DMS 273 treated with DMSO at 0.1 percent for 48 hours (cell line): Measurements from ENCODE around the gene ADGRV1.
"Not testable (repeated sequence)": the region's sequence is repeated elsewhere in the genome, so short reads cannot be mapped to it uniquely, and the experiment has no call there.

ENCODE experiments used
- DNase-seq: peaks from one replicate; lab custom pipeline; 2025; lab: John Stamatoyannopoulos, UW

ADGRV1 gene

DNA sequence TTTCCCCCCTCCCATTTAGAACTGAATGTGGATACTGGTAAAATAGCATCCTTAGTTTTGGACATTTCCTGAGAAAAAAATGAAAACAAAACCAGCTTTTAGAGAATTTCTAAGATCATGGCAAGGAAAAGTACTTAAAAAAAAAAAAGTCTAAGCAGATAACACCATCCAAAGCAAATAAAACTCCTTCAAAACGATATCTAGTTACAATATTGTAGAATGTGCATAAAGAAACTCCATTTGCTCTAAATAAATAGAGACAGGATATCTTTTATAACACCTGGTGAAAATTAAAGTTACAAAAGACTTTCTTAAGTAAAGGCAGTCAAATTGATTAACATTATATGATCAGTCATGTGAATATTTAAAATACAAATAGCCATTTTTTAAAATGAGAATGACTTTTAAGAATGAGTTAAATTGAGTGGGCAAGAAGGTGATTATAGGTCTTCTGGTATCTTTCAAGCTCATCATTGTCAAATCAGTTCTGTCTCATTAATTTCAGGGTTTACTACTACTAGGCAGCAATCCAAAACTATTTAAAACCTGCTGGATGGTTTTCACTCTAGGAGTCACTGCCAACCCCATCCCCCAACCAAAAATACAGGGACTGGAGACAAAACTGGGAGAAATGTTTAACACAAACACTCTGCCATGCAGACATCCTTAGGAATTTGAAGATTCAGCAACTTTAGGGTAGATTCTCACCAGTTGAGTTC is 382.6 kb downstream of the ADGRV1 start:
- peak; percentile 28 for DNase-seq

DNA sequence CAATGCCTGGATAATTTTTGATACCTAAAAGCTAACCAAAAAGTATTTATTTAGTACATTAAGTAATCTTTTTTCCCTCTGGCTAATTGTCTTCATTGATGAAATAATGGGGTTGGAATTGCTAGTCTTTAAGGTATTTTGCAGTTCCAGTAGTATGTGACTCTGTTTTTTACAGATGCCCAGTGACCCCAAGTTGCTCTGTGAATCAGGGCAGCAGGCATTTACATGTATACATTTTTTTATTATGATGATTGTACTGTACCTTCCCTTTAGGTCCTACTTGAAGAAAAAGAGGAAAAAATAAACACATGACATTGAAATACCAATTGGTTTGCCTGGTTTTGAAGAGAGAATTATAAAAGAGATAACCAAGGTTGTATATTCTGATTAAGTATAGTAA is 385.5 kb downstream of the ADGRV1 start:
- no peak for DNase-seq

DNA sequence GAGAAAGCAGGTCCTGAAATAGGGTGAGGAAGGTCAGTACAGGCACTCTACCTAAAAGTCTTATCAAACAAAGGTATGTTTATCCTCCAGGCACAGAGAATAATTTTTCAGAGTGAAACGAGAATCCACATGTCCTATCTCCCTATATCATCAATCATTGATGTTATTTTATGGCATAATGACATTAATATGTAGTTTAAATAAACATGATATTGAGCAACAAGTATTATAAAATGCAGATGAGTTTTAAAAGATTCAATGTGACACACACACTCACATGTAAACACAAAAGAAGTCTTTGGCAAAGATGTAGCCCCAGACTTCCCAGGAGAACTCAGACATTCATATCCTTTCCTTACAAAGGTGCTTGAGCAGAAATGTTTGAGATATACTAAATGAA is 389.1 kb downstream of the ADGRV1 start:
- DNase-seq = no peak

DNA sequence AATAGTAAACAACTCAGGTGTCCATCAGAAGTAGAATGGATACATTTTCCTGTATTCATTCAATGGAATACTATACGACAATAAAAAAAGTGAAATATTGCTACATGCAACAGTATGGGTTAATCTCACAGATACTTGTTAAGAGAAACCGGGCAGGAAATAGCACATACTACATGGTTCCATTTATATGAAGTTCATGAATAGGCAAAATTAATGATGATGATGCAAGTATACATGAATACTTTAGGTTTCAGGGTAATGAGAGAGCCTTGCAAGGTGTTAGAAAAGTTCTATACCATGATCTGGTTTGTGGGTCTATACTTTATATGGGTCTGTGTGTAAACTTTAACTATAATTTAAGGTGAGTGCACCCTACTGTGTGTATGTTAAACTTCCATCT is 390.4 kb downstream of the ADGRV1 start:
- DNase-seq = no peak

DNA sequence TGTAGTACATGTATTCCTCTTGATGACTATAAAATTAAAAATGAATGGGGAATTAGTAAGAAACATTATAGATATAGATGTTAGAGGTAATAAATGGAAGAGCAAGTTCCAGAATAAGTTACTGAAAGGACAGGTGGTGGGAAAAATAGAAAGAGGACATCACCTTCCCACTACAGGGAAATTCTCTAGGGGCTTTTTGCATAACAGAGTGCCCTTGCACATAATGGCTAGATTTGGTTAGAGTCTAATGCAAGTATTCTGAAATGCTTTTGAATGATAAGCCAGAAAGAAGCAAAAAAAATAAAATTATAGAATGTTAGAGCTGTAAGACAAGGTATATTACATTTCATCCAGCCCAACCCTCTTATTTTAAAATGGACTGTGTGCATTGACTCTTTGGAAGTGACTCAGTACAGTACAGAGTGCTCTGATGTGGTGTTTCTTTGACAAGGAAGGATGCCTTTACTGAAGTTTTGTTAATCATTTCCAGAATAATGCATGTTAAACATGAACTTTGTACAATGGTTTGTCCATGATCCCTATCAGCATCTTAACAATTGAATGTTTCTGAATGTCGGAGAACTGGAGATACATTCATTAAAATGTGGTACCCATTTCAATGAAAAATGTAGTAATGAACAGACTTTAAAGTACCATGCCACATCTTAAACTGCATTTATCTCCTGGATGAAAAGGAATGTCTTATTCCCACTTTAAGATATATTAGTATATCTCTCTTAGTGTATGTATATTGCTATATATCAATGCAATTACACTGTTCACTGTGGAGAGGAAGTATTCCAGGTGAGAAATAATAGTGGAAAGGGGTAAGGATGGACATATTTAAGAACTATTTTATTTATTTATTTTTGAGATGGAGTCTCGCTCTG is 391.1 kb downstream of the ADGRV1 start:
- no peak for DNase-seq

DNA sequence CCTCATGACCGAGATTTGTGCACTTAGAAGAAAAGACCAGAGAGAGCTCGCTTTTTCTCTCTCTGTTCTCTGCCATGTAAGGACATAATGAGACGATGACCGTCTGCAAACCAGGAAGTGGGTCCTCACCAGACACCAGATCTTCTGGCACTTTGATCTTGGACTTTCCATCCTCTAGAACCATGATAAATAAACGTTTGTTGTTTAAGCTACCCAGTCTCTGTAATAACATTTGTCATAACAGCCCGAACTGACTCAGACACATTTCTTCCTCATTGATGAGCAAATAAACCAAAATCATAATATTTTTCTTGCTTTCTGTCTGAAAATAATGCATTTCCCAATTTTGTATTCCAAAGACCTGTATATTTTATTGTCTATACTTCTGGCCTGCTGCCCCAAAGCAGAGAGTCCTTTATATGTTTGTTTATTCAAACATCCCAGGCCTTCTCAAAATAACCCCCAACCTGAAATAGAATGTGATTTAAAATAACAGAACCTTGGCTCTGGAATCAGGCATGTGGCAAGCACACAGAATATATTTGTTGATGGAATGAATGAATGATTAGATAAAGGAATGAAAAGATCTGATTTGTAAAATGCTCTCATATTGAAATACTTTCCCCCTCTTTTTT is 396.5 kb downstream of the ADGRV1 start:
- no peak for DNase-seq

DNA sequence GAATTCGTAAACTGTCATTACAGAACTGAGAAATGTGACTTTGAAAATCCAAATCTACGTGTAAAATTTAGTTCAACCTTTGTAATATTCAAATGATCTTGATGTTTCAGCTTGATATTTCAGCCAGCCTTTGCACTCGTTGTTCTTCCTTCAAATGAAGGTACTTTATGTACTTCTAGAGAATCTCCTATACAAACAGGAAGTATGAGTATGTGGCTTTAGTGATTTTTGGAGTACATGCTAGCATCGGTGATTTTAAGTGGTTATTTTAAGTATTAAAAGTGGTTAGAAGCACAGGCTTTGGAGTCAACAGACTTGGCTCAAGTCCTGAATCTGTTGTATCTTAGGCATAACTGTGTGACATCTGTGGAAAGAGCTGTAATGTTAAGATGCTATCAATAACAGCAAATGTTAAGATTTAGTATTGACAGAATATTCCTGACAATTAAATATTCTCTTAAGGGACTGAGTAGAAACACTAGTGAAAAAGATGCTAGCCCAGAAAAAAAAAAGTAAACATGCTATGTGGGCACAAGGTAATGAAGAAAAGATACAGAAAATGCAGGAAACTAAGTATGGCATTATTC is 398.0 kb downstream of the ADGRV1 start:
- no peak for DNase-seq

DNA sequence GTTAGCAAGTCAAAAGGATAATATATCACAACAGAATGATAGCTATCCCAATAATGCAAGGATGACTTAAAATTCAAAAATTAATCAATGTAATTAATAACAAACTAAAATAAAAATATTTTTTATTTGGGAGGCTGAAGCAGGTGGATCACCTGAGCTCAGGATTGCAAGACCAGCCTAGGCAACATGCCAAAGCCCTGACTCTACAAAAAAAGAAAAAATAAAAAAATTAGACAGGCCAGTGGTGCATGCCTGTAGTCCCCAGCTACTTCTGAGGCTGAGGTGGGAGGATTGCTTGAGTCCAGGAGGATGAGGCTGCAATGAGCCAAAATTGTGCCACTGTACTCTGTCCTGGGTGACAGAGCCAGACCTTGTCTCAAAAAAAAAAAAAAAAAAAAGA is 399.3 kb downstream of the ADGRV1 start:
- no peak for DNase-seq

DNA sequence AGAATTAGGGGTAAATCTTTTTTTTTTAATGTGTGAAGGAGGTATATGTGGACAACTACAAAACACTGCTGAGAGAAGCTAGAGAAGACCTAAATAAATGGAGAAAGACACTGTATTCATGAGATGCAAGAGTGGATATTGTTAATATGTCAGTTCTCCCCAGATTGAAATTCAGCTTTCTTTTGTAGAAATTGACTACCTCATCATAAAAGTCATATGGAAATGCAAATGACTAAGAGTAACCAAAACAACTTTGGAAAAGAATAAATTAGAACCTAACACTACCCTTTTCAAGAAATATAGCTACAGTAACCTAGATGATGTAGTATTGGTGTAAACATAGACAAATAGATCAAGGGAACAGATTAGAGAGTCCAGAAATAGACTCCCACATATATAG is 400.7 kb downstream of the ADGRV1 start:
- DNase-seq = no peak

DNA sequence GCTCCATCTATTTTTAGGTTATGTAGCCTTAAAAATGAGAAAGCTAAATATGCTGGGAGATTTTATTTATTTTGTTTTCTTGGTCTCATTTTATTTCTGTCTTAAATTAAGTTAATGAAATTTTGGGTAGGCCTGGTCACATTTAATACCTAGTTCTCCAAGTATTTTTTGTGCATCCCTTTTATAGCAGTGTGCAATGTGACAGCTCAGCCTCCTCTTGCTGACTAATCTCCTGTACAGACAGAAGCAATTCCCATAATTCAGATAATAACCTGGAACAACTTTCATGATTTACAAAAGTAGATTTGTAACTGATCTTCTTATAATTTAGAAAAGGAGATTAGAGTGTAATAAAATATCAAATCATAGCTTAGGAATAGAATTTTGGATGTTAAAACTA is 403.9 kb downstream of the ADGRV1 start:
- DNase-seq = no peak

DNA sequence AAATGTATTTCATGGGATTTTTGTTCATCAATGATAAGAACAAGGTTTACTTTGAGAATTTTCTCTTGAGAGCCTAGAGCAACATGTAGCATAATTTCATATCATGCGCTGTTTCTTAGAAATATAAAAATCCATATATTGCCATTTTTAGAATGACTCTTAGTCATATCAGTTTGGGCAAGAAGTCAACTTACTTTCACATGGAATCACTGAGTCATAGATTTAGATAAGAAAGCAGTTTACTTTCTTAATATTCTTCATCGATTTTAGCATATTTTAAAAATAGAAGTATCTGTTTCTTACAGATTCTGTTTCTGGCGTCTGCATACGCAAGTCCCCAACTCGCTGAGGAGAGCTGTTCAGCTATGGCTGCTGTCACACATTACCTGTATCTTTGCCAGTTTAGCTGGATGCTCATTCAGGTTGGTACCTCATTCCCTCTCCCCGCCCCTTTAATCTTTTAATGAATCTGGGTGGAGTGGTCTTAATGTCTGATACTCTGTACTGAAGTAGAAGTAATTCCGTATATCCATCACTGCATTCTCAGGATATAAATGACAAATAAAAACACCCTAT is 406.6 kb downstream of the ADGRV1 start:
- DNase-seq = no peak

DNA sequence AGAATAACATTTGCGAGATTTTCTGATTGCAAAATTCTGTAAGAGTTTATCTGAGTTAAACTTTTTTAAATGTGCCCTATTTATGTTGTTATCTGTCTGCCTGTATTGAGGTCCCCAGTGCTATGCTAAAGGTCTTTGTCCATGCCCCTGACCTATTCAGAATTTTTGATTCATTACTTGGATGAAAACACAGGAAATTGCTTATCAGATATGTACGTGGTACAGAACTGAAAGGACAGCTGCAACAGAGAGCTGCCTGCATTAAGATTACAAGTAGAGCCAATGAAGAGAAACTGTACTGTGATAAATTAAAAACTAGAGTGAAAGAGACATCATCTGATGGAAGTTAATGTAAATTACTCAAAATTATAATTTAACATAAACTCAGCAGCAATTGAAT is 408.8 kb downstream of the ADGRV1 start:
- no peak for DNase-seq

DNA sequence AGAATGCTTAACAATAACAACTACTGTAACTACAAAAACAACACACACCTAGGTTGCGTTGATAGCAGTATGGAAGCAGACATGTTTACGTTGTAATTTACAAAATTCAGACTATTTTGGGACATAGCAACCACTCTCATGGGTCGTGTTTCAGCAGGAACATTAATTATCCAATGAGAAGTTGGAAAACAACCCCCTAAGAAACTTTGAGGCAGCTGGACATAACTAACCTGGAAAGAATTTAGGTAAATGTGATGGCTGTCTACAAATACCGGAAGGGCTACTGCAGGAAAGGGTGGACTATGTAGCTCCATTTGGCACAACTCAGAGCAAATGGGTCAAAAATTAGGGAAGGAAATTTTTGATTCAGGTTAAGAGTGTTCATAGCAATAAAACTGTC is 409.3 kb downstream of the ADGRV1 start:
- no peak for DNase-seq

DNA sequence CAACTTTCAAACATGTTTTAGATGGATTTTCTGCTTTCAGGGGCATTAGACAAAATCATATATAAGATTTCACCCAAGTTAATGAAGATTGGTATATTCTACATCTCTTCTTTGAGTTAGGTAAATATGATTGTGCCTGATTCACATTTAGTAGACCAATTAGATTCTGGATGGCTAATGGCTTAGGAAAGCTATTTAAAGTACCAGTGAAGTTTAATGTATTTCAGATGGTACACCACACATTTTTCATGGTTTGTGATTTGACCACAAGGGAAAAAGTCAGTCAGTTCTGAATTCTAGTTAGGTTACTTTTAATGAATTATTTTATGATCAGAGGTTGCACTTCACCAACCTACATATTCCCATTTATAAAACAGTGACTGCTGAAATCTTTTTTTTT is 409.7 kb downstream of the ADGRV1 start:
- no peak for DNase-seq

DNA sequence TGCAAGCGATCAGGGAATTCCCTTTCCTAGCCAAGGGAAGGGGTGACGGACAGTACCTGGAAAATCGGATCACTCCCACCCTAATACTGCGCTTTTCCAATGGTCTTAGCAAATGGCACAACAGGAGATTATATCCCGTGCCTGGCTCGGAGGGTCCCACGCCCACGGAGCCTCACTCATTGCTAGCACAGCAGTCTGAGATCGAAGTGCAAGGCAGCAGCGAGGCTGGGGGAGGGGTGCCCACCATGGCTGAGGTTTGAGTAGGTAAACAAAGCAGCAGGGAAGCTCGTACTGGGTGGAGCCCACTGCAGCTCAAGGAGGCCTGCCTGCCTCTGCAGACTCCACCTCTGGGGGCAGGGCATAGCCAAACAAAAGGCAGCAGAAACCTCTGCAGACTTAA is 411.3 kb downstream of the ADGRV1 start:
- DNase-seq = not testable (repeated sequence)

DNA sequence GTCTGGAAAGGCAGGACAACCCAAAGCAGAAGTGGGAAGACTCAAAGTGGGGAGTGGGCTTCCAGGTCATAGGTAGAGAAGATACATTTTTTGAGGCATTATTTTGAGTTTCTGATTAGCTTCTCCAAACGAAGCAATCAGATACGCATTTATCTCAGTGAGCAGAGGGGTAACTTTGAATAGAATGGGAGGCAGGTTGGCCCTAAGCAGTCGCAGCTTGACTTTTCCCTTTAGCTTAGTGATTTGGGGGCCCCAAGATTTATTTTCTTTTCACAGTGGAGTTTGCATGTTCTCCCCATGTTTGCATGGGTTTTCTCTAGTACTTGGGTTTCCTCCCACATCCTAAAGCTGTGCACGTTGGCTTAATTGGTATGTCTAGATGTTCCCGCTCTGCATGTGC is 422.6 kb downstream of the ADGRV1 start:
- no peak for DNase-seq

DNA sequence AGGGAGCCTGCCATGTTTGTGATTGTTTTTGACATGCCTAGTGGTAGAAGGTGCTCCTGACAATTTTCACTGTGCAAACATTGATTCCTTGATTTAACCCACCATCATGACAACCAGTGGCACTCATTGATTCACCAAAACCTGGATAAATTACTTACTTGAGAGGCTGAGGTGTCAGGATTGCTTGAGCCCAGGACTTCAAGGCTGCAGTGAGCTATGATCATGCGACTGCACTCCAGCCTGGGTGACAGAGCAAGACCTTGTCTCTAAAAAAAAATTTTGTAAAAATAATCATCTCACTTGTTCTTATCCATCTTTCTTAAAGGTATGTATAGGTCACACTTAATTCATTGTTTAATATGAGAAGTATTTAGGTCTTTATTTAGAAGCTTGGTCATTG is 423.2 kb downstream of the ADGRV1 start:
- DNase-seq = no peak

DNA sequence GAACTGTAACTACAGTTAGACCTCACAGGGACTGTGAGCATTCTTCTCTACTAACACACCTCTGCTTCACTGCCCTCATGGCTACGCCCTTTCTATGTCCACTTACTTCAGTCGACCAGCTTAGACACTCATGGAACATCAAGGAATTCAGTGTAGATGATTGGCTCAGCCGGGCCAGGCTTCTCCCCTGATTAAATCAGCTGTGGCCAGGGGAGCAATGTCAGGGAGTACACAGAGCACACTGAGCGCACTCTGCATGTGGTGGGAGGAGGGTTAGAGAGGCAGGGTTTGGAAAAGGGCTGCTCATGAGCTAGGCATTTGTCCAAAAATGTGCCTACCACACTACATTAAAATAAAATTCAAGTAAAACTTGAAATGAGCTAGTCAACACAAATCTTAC is 424.0 kb downstream of the ADGRV1 start:
- no peak for DNase-seq

DNA sequence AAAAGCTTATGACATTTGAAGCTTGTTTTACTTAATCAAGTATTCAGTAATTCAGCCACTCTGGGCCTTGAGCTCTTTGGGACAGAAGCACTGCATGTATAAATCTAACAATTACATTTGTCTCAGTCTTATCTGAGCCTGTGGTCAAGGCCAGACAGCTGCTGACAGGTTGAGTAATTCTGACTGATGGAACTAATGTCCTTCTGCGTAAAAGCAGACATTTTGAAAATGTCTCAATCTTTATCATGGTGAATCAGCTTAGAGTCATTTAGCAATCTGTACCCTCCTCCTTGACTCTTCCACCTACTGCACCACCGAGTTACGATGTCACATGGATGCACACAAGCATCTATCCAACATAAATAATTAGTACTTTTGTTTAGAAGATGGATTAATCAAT is 424.6 kb downstream of the ADGRV1 start:
- DNase-seq = no peak

DNA sequence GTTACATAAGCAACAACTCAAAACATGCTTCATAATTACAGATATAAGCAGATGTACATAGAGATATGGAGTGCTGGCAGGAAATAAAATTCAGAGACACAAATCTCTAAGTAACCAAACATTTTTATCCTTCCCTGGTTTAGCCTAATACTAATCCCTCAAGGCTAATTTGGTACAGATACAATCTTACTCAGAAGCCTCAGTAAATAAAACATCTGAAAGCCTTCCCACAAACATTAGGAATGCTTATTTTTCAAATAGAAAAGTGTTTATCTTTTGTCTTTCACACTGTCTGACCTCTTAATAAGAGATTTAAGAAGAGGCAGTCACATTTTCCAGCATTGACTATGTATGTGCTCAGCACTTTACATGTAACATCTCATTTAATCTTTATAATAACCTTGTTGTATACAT is 425.1 kb downstream of the ADGRV1 start:
- no peak for DNase-seq

DNA sequence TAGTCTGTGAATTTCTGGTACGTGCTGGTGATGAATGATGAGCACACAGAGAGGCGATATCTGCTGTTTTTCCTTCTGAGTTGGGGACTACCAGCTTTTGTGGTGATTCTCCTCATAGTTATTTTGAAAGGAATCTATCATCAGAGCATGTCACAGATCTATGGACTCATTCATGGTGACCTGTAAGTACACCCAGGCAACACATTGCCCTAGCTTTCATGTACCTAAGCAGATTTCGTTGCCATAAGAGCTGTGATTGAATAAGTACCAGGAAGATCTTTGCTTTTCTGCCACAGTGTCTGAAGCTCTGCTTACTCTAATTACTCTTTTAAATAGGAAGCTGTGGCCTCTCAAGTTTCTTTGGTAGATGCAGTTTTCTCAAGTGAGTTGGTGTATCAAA is 426.7 kb downstream of the ADGRV1 start:
- no peak for DNase-seq

DNA sequence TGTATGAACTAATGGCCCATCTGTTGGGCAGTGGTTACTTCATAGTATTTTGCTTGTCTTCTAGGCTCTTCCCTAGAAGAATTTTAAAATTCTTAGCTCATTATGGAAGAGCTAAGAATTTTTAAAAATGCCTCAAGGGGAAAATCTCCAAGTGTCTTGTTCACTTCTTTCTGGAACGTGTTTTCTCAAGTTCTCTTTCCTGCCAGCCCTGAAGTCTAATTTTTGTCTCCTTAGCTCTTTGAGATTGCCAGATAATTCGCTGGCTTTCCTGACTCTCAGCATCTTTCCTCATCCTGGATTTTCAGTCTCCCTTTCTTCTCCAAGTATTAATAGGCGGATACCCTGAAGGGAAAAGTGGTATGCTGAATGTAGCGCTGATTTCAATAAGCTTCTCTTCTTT is 429.1 kb downstream of the ADGRV1 start:
- no peak for DNase-seq
